ENCODE data around the gene KCNMA1.
"Not testable (repeated sequence)": the region's sequence is repeated elsewhere in the genome, so short reads cannot be mapped to it uniquely, and the experiment has no call there.

The KCNMA1 gene

GRCh38 chr10:77409697-77410471 is 227.7 kb downstream of the KCNMA1 start:
- no peak for DNase-seq

- no peak for DNase-seq
Measured at GRCh38 chr10:77408259-77408658, 229.3 kb downstream of the KCNMA1 start.

GRCh38 chr10:77406764-77407430 is 230.7 kb downstream of the KCNMA1 start:
- no peak for DNase-seq

GRCh38 chr10:77405771-77406241 is 231.8 kb downstream of the KCNMA1 start:
- DNase-seq, result no peak

GRCh38 chr10:77404810-77405209 is 232.8 kb downstream of the KCNMA1 start:
- DNase-seq, result no peak

- no peak for DNase-seq
Measured at GRCh38 chr10:77403761-77404160, 233.8 kb downstream of the KCNMA1 start.

- DNase-seq, result no peak
Measured at GRCh38 chr10:77401683-77402082, 235.9 kb downstream of the KCNMA1 start.

GRCh38 chr10:77400033-77400432 is 237.6 kb downstream of the KCNMA1 start:
- DNase-seq, result no peak

- DNase-seq, result no peak
Measured at GRCh38 chr10:77398986-77399755, 238.4 kb downstream of the KCNMA1 start.

- no peak for DNase-seq
Measured at GRCh38 chr10:77398558-77398957, 239.1 kb downstream of the KCNMA1 start.

- DNase-seq, result no peak
Measured at GRCh38 chr10:77397103-77397502, 240.5 kb downstream of the KCNMA1 start.

GRCh38 chr10:77396290-77396689 is 241.3 kb downstream of the KCNMA1 start:
- no peak for DNase-seq

GRCh38 chr10:77393821-77394501 is 243.6 kb downstream of the KCNMA1 start:
- DNase-seq, result no peak

GRCh38 chr10:77393411-77393810 is 244.2 kb downstream of the KCNMA1 start:
- no peak for DNase-seq

- DNase-seq, result no peak
Measured at GRCh38 chr10:77392851-77393250, 244.8 kb downstream of the KCNMA1 start.

GRCh38 chr10:77392236-77392721 is 245.3 kb downstream of the KCNMA1 start:
- no peak for DNase-seq

GRCh38 chr10:77391605-77392235 is 245.9 kb downstream of the KCNMA1 start:
- DNase-seq, result no peak

- DNase-seq, result no peak
Measured at GRCh38 chr10:77390481-77390891, 247.1 kb downstream of the KCNMA1 start.

- no peak for DNase-seq
Measured at GRCh38 chr10:77388571-77389100, 249.0 kb downstream of the KCNMA1 start.

GRCh38 chr10:77387701-77388100 is 249.9 kb downstream of the KCNMA1 start:
- not testable (repeated sequence) for DNase-seq

GRCh38 chr10:77387247-77387646 is 250.4 kb downstream of the KCNMA1 start:
- no peak for DNase-seq

GRCh38 chr10:77386838-77387237 is 250.8 kb downstream of the KCNMA1 start:
- DNase-seq, result no peak
